HG02885 (cell line): Measurements from ENCODE around the gene HSD3B7.
A peak's percentile ranks its signal among the peaks of the same experiment; 100 is the strongest.

Experiments used
- ATAC-seq: cut with Tn5 transposase; IDR thresholded peaks from one replicate; pipeline ENCODE4 v1.9.1; 2021; ENCODE audit warnings: mild to moderate bottlenecking; ENCODE audit not compliant: unreplicated experiment, poor library complexity

HSD3B7 gene

GRCh38 chr16:30956601-30957455 is 28.2 kb upstream of the HSD3B7 start:
- ATAC-seq: peak; percentile 53

GRCh38 chr16:30957456-30958174 is 27.4 kb upstream of the HSD3B7 start, which contains the start of gene SETD1A:
Gene SETD1A, plus strand, starts transcription at chr16:30957754. Its CDS starts 978 bp downstream, at chr16:30958732.
- ATAC-seq: peak; percentile 75

- ATAC-seq: peak; percentile 30
Measured at GRCh38 chr16:30958175-30959079, 26.6 kb upstream of the HSD3B7 start.

- no peak for ATAC-seq
Measured at GRCh38 chr16:30961384-30961783, 23.6 kb upstream of the HSD3B7 start.

- no peak for ATAC-seq
Measured at GRCh38 chr16:30963925-30964511, 21.0 kb upstream of the HSD3B7 start.

- no peak for ATAC-seq
Measured at GRCh38 chr16:30964574-30965226, 20.3 kb upstream of the HSD3B7 start.

GRCh38 chr16:30965436-30965835 is 19.6 kb upstream of the HSD3B7 start:
- ATAC-seq: no peak

GRCh38 chr16:30966033-30966619 is 18.9 kb upstream of the HSD3B7 start:
- no peak for ATAC-seq

- no peak for ATAC-seq
Measured at GRCh38 chr16:30967795-30968194, 17.2 kb upstream of the HSD3B7 start.

- no peak for ATAC-seq
Measured at GRCh38 chr16:30969246-30969842, 15.7 kb upstream of the HSD3B7 start.

- ATAC-seq: no peak
Measured at GRCh38 chr16:30971298-30971697, 13.7 kb upstream of the HSD3B7 start.

GRCh38 chr16:30972872-30973271 is 12.1 kb upstream of the HSD3B7 start:
- no peak for ATAC-seq

GRCh38 chr16:30974348-30974747 is 10.7 kb upstream of the HSD3B7 start:
- no peak for ATAC-seq

- no peak for ATAC-seq
Measured at GRCh38 chr16:30976486-30976885, 8.5 kb upstream of the HSD3B7 start.

- no peak for ATAC-seq
Measured at GRCh38 chr16:30977502-30977901, 7.5 kb upstream of the HSD3B7 start.

- no peak for ATAC-seq
Measured at GRCh38 chr16:30979170-30980022, 5.6 kb upstream of the HSD3B7 start.

GRCh38 chr16:30980023-30980371 is 5.0 kb upstream of the HSD3B7 start:
- no peak for ATAC-seq

GRCh38 chr16:30980434-30980833 is 4.6 kb upstream of the HSD3B7 start:
- no peak for ATAC-seq
